Keratinocyte (primary cell): ENCODE measurements around the gene SLC13A5. TPM values are rescaled to one million over a fixed set of nuclear protein-coding genes. Genes with fewer than 3 reads are reported as not detected.

Source experiments
- DNase-seq: peaks from one replicate; pipeline ENCODE4 v3.0.0-alpha.2; 2011; ENCODE audit warnings: low read depth, missing footprints, low spot score
- FAIRE-seq: peaks from 2 replicates; lab custom pipeline; 2011; peaks lifted over from hg19 to GRCh38; lab: Jason Lieb, UNC
- H2AFZ ChIP-seq: 2 replicates; pipeline ENCODE4 v1.6.0; 2012; ENCODE audit warnings: low read length, control low read depth, inconsistent platforms; ENCODE audit not compliant: control insufficient read depth
- H3K27ac ChIP-seq: 2 replicates; pipeline ENCODE4 v1.5.1; 2011; ENCODE audit warnings: low read length; ENCODE audit not compliant: control insufficient read depth, insufficient read depth
- H3K27me3 ChIP-seq: 3 replicates; pipeline ENCODE4 v1.6.0; 2011; ENCODE audit warnings: low read length; ENCODE audit not compliant: control insufficient read depth, insufficient read depth; ENCODE audit errors: extremely low read depth
- H3K36me3 ChIP-seq, 2 experiments: 2 replicates in 1 of 2; 3 replicates in 1 of 2; pipeline ENCODE4 v1.5.1; 2011; ENCODE audit warnings: low read length in 2 of 2, mild to moderate bottlenecking in 1 of 2; ENCODE audit not compliant: control insufficient read depth in 2 of 2, insufficient read depth in 2 of 2; ENCODE audit errors: extremely low read depth in 1 of 2
- H3K4me1 ChIP-seq: 3 replicates; pipeline ENCODE4 v1.5.1; 2011; ENCODE audit warnings: low read length; ENCODE audit not compliant: control insufficient read depth, insufficient read depth; ENCODE audit errors: extremely low read depth
- H3K4me2 ChIP-seq: 3 replicates; pipeline ENCODE4 v1.6.0; 2011; ENCODE audit warnings: low read depth, low read length; ENCODE audit not compliant: control insufficient read depth, insufficient read depth; ENCODE audit errors: extremely low read depth
- H3K4me3 ChIP-seq, 3 experiments: fragments of 200-600 bp in 1 of 3; sonication (generic) in 1 of 3; 2 replicates in 2 of 3; 3 replicates in 1 of 3; pipeline ENCODE4 v1.5.1; 2011 to 2016; ENCODE audit warnings: low read length in 3 of 3, mild to moderate bottlenecking in 3 of 3, control low read depth in 2 of 3, inconsistent platforms in 1 of 3, low read depth in 1 of 3, mixed read lengths in 1 of 3, mixed run types in 1 of 3, moderate library complexity in 1 of 3; ENCODE audit not compliant: control insufficient read depth in 2 of 3, insufficient read depth in 2 of 3; ENCODE audit errors: extremely low read depth in 1 of 3
- H3K79me2 ChIP-seq: 2 replicates; pipeline ENCODE4 v1.6.0; 2012; ENCODE audit warnings: low read length; ENCODE audit not compliant: control insufficient read depth, insufficient read depth
- H3K9ac ChIP-seq: 3 replicates; pipeline ENCODE4 v1.6.0; 2011; ENCODE audit warnings: low read length; ENCODE audit not compliant: control insufficient read depth, insufficient read depth; ENCODE audit errors: extremely low read depth
- H3K9me1 ChIP-seq: 3 replicates; pipeline ENCODE4 v1.6.0; 2011; ENCODE audit warnings: low read length; ENCODE audit not compliant: control insufficient read depth, insufficient read depth; ENCODE audit errors: extremely low read depth
- H3K9me3 ChIP-seq: 2 replicates; pipeline ENCODE4 v1.5.1; 2012; ENCODE audit warnings: low read depth, low read length; ENCODE audit not compliant: control insufficient read depth
- H4K20me1 ChIP-seq: 3 replicates; pipeline ENCODE4 v1.6.0; 2011; ENCODE audit warnings: low read length; ENCODE audit not compliant: control insufficient read depth, insufficient read depth; ENCODE audit errors: extremely low read depth
- CTCF ChIP-seq, 3 experiments: IDR thresholded peaks in 1 of 3; conservative IDR thresholded peaks in 1 of 3; optimal IDR thresholded peaks in 1 of 3; 2 replicates in 2 of 3; 3 replicates in 1 of 3; pipeline versions ENCODE3 to v1.5.1; 2011; ENCODE audit warnings: low read length in 3 of 3, mild to moderate bottlenecking in 3 of 3, moderate library complexity in 2 of 3, control low read depth in 1 of 3, inconsistent platforms in 1 of 3; ENCODE audit not compliant: insufficient read depth in 2 of 3; ENCODE audit errors: extremely low read depth in 1 of 3
- EZH2 ChIP-seq: IDR thresholded peaks from one replicate; pipeline ENCODE4 v1.6.1; 2012; ENCODE audit warnings: inconsistent platforms, mild to moderate bottlenecking, low read length, moderate library complexity
- dilution Hi-C: fragments of 300-500 bp; cut with MboI; formaldehyde crosslinking; loops from one replicate; pipeline ENCODE4 v1.7.0; 2020; ENCODE audit warnings: low sequenced_read_pairs; ENCODE audit not compliant: extremely low pct_ligation_motif_present
- polyA minus RNA-seq, 3 experiments: library from RNA; depleted of rRNA, polyadenylated mRNA; stranded (reverse); fragments of >200 nt; gene quantifications; 1 replicate in 1 of 3; 2 replicates in 1 of 3; 3 replicates in 1 of 3; pipeline ENCODE4 v1.2.3, GENCODE V29; 2011
- polyA plus RNA-seq, 5 experiments: library from polyadenylated mRNA; depleted of rRNA in 3 of 5; stranded (reverse) in 3 of 5; stranded (forward) in 1 of 5; unstranded in 1 of 5; fragments of >200 nt; gene quantifications; 1 replicate in 1 of 5; 2 replicates in 3 of 5; 3 replicates in 1 of 5; pipeline versions ENCODE4 v1.2.1 to v1.2.3, GENCODE V29; 2011 to 2012; ENCODE audit warnings: missing spikeins in 2 of 5, low read depth in 1 of 5, low replicate concordance in 1 of 5

SLC13A5 gene
- 0.14 to 0.68 TPM (median 0.46 TPM) in 3 replicates for polyA plus RNA-seq
- polyA plus RNA-seq (2011; ENCODE audit: low read depth) = 0.49 TPM
- polyA plus RNA-seq (2011; cell fraction: cytosol; rRNA removed) = 0.12 and 0.30 TPM in 2 replicates
- 0.71 and 1.2 TPM in 2 replicates for polyA plus RNA-seq (2011; cell fraction: nucleus; rRNA removed)
- 0.34 and 0.95 TPM in 2 replicates for polyA plus RNA-seq (2012; ENCODE audit: low replicate concordance)
- polyA minus RNA-seq = 0.59 to 5.9 TPM (median 0.64 TPM) in 3 replicates
- polyA minus RNA-seq (2011; cell fraction: cytosol; rRNA and poly(A)+ RNA removed) = not detected
- polyA minus RNA-seq (2011; cell fraction: nucleus; rRNA and poly(A)+ RNA removed) = 1.8 TPM in 2 replicates

GRCh38 chr17:6713130-6713917 lies at the start of gene SLC13A5:
SLC13A5 (minus strand) TSS chr17:6713369; CDS start chr17:6713333, 36 bp downstream.
- Histone ChIP-seq H3K4me1 (peaks cover 23% of the 10 kb centered on the region), H3K27me3 (peaks cover 6% of the 10 kb centered on the region), H4K20me1 (no peaks in the 10 kb centered on the region), H3K4me3 (peak within 1 kb of the TSS in 1 of 3 experiments; percentile 21), H3K9ac (peak within 1 kb of the TSS; percentile 9), H3K4me2 (peak within 1 kb of the TSS; percentile 76), H3K79me2 (no peaks in the 10 kb centered on the region), H3K9me3 (no peaks in the 10 kb centered on the region), H3K27ac (no peak within 1 kb of the TSS), H2AFZ (peak within 1 kb of the TSS; percentile 77), H3K9me1 (no peaks in the 10 kb centered on the region), H3K36me3 (no peaks in the 10 kb centered on the region)
- DNase-seq (no peak), FAIRE-seq (no peak)
- TF ChIP-seq CTCF (optimal IDR thresholded peaks at IDR 0.05 in 1 of 3, IDR thresholded peaks at IDR 0.05 in 1 of 3, conservative IDR thresholded peaks at IDR 0.05 in 1 of 3; ENCODE audit: extremely low read depth in 1 of 3, insufficient read depth in 2 of 3, low read length in 3 of 3) (peak; percentile 7 to 24 (median 17)), EZH2 (no peak)
- dilution Hi-C loops = no loop called here

GRCh38 chr17:6761779-6762178 lies 48.6 kb upstream of the SLC13A5 start:
- H3K27ac ChIP-seq = no peak overlapping the region
- dilution Hi-C loops = no loop called here

More at GRCh38 chr17:6761779-6762178, 48.6 kb upstream of the SLC13A5 start:
- no peak overlapping the region for H3K4me3 ChIP-seq
- peaks cover 0 to 3% of the 10 kb centered on the region in 2 experiments for H3K36me3 ChIP-seq
- DNase-seq (no peak), FAIRE-seq (no peak)
- H3K9ac ChIP-seq = no peak overlapping the region
- H2AFZ ChIP-seq = no peak overlapping the region
- H3K9me3 ChIP-seq = no peaks in the 10 kb centered on the region
- H3K4me2 ChIP-seq = no peak overlapping the region
- no peaks in the 10 kb centered on the region for H3K4me1 ChIP-seq
- H4K20me1 ChIP-seq = no peaks in the 10 kb centered on the region
- no peak for TF ChIP-seq EZH2
- no peak for TF ChIP-seq CTCF (optimal IDR thresholded peaks at IDR 0.05 in 1 of 3, IDR thresholded peaks at IDR 0.05 in 1 of 3, conservative IDR thresholded peaks at IDR 0.05 in 1 of 3; ENCODE audit: extremely low read depth in 1 of 3, insufficient read depth in 2 of 3, low read length in 3 of 3)
- H3K27me3 ChIP-seq = no peaks in the 10 kb centered on the region
- H3K9me1 ChIP-seq = no peaks in the 10 kb centered on the region
- H3K79me2 ChIP-seq = no peaks in the 10 kb centered on the region
